Measurements from ENCODE around the gene RSPO4.
A peak's percentile ranks its signal among the peaks of the same experiment; 100 is the strongest.

DNA sequence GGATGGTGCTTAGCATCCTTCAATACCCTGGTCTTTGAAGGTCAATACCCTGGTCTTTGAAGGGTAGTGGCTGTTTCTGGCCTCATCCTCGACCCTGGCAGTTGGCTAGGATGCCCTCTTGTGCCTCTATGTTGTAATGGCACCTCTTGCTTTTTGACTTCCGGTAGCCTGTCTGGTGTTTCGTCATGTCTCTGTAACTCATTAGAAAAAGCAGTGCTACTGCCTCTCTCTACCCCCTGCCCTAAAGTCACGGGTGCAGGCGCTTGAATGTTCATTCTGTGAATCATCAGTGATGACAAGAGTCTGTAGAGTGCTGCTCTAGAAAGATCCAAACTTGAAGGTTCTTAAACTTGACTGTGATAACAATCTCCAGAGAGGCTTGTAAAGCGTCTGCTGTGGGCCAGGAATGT lies 28.3 kb downstream of the RSPO4 start:
- TF ChIP-seq, protein P1, sequence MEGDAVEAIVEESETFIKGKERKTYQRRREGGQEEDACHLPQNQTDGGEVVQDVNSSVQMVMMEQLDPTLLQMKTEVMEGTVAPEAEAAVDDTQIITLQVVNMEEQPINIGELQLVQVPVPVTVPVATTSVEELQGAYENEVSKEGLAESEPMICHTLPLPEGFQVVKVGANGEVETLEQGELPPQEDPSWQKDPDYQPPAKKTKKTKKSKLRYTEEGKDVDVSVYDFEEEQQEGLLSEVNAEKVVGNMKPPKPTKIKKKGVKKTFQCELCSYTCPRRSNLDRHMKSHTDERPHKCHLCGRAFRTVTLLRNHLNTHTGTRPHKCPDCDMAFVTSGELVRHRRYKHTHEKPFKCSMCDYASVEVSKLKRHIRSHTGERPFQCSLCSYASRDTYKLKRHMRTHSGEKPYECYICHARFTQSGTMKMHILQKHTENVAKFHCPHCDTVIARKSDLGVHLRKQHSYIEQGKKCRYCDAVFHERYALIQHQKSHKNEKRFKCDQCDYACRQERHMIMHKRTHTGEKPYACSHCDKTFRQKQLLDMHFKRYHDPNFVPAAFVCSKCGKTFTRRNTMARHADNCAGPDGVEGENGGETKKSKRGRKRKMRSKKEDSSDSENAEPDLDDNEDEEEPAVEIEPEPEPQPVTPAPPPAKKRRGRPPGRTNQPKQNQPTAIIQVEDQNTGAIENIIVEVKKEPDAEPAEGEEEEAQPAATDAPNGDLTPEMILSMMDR (conservative IDR thresholded peaks at IDR 0.05; ENCODE audit: low read depth in 2 of 2): peak; percentile 66 to 81
- no peak for TF ChIP-seq NANOG (IDR thresholded peaks at IDR 0.05; ENCODE audit: borderline replicate concordance)
- no peak for TF ChIP-seq EZH2phosphoT487 (IDR thresholded peaks at IDR 0.05; ENCODE audit: unreplicated experiment)
- TF ChIP-seq, protein P2, sequence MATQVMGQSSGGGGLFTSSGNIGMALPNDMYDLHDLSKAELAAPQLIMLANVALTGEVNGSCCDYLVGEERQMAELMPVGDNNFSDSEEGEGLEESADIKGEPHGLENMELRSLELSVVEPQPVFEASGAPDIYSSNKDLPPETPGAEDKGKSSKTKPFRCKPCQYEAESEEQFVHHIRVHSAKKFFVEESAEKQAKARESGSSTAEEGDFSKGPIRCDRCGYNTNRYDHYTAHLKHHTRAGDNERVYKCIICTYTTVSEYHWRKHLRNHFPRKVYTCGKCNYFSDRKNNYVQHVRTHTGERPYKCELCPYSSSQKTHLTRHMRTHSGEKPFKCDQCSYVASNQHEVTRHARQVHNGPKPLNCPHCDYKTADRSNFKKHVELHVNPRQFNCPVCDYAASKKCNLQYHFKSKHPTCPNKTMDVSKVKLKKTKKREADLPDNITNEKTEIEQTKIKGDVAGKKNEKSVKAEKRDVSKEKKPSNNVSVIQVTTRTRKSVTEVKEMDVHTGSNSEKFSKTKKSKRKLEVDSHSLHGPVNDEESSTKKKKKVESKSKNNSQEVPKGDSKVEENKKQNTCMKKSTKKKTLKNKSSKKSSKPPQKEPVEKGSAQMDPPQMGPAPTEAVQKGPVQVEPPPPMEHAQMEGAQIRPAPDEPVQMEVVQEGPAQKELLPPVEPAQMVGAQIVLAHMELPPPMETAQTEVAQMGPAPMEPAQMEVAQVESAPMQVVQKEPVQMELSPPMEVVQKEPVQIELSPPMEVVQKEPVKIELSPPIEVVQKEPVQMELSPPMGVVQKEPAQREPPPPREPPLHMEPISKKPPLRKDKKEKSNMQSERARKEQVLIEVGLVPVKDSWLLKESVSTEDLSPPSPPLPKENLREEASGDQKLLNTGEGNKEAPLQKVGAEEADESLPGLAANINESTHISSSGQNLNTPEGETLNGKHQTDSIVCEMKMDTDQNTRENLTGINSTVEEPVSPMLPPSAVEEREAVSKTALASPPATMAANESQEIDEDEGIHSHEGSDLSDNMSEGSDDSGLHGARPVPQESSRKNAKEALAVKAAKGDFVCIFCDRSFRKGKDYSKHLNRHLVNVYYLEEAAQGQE (IDR thresholded peaks at IDR 0.05; ENCODE audit: unreplicated experiment): no peak
- no peak for TF ChIP-seq EZH2 (IDR thresholded peaks at IDR 0.05; ENCODE audit: low read depth, unreplicated experiment)
- TF ChIP-seq POLR2AphosphoS5 (IDR thresholded peaks at IDR 0.05; ENCODE audit: low read depth): no peak
- no peak for TF ChIP-seq JUNB (IDR thresholded peaks at IDR 0.05; ENCODE audit: unreplicated experiment)

Data from GM23338 (cell line).